PFSK-1 (cell line): ENCODE results near the gene SMAD3.

Experiments used
- FOXP2 ChIP-seq: optimal IDR thresholded peaks from 2 replicates; pipeline ENCODE3; 2011; ENCODE audit warnings: borderline replicate concordance, control low read depth, inconsistent platforms; ENCODE audit not compliant: insufficient read depth; ENCODE audit errors: extremely low read length, extremely low read depth
- POLR2AphosphoS5 ChIP-seq: IDR thresholded peaks from 2 replicates; pipeline ENCODE4 v1.6.1; 2012; ENCODE audit warnings: low read depth, mild to moderate bottlenecking, control low read depth, low read length, moderate library complexity
- SIN3A ChIP-seq: IDR thresholded peaks from 2 replicates; pipeline ENCODE4 v1.6.1; 2012; ENCODE audit warnings: mild to moderate bottlenecking, low read length, moderate library complexity, borderline replicate concordance; ENCODE audit not compliant: insufficient read depth
- TAF1 ChIP-seq: IDR thresholded peaks from 2 replicates; pipeline ENCODE4 v1.6.1; 2012; ENCODE audit warnings: low read length, control low read depth, borderline replicate concordance; ENCODE audit not compliant: insufficient read depth
- TF ChIP-seq, protein P1 (sequence below), 2 experiments: IDR thresholded peaks; 2 replicates each; pipeline versions ENCODE4 v1.6.1 to v1.8.0; 2011 to 2012; ENCODE audit warnings: low read depth in 2 of 2, low read length in 2 of 2, control low read depth in 1 of 2, inconsistent platforms in 1 of 2, mild to moderate bottlenecking in 1 of 2, moderate library complexity in 1 of 2; ENCODE audit not compliant: insufficient read depth in 1 of 2

Gene SMAD3

DNA sequence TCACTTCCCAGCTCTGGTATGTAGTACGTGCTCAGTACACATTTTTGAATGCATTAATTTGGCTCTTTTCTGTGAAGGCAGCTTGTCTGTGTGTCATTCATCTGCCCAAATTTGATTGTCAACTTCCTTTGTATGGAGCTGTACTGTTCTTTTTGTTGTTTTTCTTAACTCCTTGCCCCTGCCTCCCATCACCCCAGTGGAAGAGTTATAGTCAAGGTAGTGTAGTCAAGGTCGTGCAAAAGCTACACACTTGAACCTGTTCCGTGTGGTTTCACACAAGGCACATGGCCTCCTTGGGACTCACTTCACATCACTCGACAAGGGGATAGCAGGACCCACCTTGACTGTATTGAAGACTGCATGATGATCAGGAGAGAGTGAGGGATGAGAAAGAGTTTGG is 37.6 kb downstream of the SMAD3 start:
- TF ChIP-seq, protein P1, sequence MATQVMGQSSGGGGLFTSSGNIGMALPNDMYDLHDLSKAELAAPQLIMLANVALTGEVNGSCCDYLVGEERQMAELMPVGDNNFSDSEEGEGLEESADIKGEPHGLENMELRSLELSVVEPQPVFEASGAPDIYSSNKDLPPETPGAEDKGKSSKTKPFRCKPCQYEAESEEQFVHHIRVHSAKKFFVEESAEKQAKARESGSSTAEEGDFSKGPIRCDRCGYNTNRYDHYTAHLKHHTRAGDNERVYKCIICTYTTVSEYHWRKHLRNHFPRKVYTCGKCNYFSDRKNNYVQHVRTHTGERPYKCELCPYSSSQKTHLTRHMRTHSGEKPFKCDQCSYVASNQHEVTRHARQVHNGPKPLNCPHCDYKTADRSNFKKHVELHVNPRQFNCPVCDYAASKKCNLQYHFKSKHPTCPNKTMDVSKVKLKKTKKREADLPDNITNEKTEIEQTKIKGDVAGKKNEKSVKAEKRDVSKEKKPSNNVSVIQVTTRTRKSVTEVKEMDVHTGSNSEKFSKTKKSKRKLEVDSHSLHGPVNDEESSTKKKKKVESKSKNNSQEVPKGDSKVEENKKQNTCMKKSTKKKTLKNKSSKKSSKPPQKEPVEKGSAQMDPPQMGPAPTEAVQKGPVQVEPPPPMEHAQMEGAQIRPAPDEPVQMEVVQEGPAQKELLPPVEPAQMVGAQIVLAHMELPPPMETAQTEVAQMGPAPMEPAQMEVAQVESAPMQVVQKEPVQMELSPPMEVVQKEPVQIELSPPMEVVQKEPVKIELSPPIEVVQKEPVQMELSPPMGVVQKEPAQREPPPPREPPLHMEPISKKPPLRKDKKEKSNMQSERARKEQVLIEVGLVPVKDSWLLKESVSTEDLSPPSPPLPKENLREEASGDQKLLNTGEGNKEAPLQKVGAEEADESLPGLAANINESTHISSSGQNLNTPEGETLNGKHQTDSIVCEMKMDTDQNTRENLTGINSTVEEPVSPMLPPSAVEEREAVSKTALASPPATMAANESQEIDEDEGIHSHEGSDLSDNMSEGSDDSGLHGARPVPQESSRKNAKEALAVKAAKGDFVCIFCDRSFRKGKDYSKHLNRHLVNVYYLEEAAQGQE (IDR thresholded peaks at IDR 0.05; ENCODE audit: insufficient read depth in 1 of 2, low read depth in 2 of 2, low read length in 2 of 2) = no peak
- TF ChIP-seq POLR2AphosphoS5 = no peak
- TF ChIP-seq SIN3A = no peak
- TF ChIP-seq FOXP2 = no peak
- no peak for TF ChIP-seq TAF1

GRCh38 chr15:67103432-67103831 is 38.0 kb downstream of the SMAD3 start:
- TF ChIP-seq SIN3A (no peak), POLR2AphosphoS5 (no peak), TAF1 (no peak), FOXP2 (no peak)
- TF ChIP-seq, protein P1 (IDR thresholded peaks at IDR 0.05; ENCODE audit: insufficient read depth in 1 of 2, low read depth in 2 of 2, low read length in 2 of 2) = no peak

DNA sequence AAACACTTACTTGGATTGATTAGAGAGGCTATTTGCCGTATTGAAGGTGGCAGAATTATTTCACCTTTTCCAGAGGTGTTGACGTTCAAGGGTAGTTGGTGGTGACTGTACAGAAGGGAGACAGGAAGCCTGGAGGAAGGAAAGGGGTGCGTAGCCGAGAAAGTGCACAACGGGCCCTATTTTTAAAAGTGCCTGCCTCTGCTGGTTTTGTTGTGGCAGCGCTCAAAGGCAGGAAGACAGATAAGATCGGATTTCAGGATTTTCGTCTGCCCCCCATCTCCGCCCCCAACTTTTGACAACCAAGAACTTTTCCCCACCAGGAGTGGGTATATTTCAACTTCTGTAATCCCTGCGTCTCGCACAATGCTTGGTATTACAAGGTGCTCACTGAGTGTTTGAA is 38.5 kb downstream of the SMAD3 start:
- TF ChIP-seq SIN3A = no peak
- TF ChIP-seq TAF1 = no peak
- TF ChIP-seq, protein P1 (IDR thresholded peaks at IDR 0.05; ENCODE audit: insufficient read depth in 1 of 2, low read depth in 2 of 2, low read length in 2 of 2) = no peak
- TF ChIP-seq POLR2AphosphoS5 = no peak
- no peak for TF ChIP-seq FOXP2

- TF ChIP-seq TAF1 (no peak), POLR2AphosphoS5 (no peak), FOXP2 (no peak)
Observed at GRCh38 chr15:67104510-67104909, 39.1 kb downstream of the SMAD3 start.

- TF ChIP-seq, protein P1 (IDR thresholded peaks at IDR 0.05; ENCODE audit: insufficient read depth in 1 of 2, low read depth in 2 of 2, low read length in 2 of 2) = no peak
- TF ChIP-seq TAF1 = no peak
- no peak for TF ChIP-seq SIN3A
- no peak for TF ChIP-seq FOXP2
- no peak for TF ChIP-seq POLR2AphosphoS5
Observed at GRCh38 chr15:67105065-67105951, 39.9 kb downstream of the SMAD3 start.
